ENCODE results near the gene INHBA.

GRCh38 chr7:41700044-41700471 is 2.8 kb downstream of the INHBA start:
- TF ChIP-seq CTCF (IDR thresholded peaks at IDR 0.05; ENCODE audit: insufficient read depth, low read length) (no peak), POLR2AphosphoS5 (IDR thresholded peaks at IDR 0.05; ENCODE audit: low read depth) (no peak)

Measured in HL-60 (cell line).